Right lobe of liver (tissue), 4 donors: Measurements from ENCODE around the gene SPRED1.

Source experiments
- CTCF ChIP-seq, 4 donors: fragments of 200-600 bp in 3 of 4; fragments of 450-650 bp in 1 of 4; IDR thresholded peaks; one replicate each; pipeline versions ENCODE4 v1.5.1 to v1.8.0; 2016 to 2022; ENCODE audit warnings: antibody characterized with exemption in 4 of 4, mild to moderate bottlenecking in 2 of 4
- POLR2A ChIP-seq: fragments of 450-650 bp; IDR thresholded peaks from one replicate; pipeline ENCODE4 v1.6.1; 2017; ENCODE audit warnings: antibody characterized with exemption, mild to moderate bottlenecking
- donor health status: DM: no; HTN: no; CAD: no.
- donor health status: DM: no; HTN: no; CAD: no.
- donor health status: DM: no; HTN: yes; CAD: no.

GRCh38 chr15:38217191-38217595 lies 35.4 kb upstream of the SPRED1 start:
- TF ChIP-seq POLR2A (no peak), CTCF (IDR thresholded peaks at IDR 0.05) (no peak)
